ENCODE results near the gene REV3L. TPM values are rescaled to one million over a fixed set of nuclear protein-coding genes. Genes with fewer than 3 reads are reported as not detected.
"Not testable (repeated sequence)": the region's sequence is repeated elsewhere in the genome, so short reads cannot be mapped to it uniquely, and the experiment has no call there.

REV3L gene
- total RNA-seq, 1 donor, result 19.9 TPM

DNA sequence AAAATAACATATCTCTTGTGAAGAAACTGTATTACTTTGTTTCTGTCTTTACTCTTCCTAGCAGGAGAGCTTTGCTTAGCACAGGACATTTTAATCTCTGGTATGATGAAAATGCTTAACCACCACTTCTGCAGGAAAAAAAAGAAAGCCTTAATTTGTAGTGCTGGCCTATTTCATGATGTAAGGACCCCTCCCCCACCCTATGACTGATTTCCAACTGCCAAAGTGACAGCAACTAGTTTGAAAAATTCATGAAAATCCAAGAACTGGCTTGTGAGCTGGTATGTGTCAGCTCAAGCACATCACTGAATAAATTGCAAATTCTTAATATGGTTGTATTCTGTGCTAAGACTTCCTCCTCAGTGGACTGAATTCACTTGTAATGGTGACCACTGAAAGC, 125.3 kb downstream of the REV3L start:
- Histone ChIP-seq H3K4me1 (ENCODE audit: insufficient read depth, low read length) (peaks cover 11% of the 10 kb centered on the region), H3K27me3 (ENCODE audit: insufficient read depth, low read length) (no peaks in the 10 kb centered on the region), H3K4me3 (ENCODE audit: low read length) (no peak overlapping the region), H3K9me3 (ENCODE audit: low read depth, low read length) (no peaks in the 10 kb centered on the region)

DNA sequence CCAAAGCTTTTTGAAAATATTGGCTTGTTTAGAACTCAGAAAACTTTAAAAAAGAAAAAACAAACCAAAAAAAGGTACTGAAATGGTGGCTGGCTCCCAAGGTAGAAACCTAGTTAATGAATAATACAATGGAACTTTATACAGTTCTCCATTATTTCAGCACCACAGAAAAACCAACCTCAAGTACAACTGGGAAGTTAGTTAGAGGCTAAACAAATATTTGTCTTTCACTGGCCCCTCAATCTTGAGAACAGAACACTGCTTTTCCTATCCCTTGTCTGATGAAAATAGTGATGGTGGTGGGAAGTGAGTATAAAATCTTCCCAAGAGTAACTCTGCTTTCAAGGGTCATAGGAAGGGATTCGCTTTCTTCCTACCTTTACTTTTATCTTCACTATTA, 126.5 kb downstream of the REV3L start:
- no peaks in the 10 kb centered on the region for H3K9me3 ChIP-seq (ENCODE audit: low read depth, low read length)

DNA sequence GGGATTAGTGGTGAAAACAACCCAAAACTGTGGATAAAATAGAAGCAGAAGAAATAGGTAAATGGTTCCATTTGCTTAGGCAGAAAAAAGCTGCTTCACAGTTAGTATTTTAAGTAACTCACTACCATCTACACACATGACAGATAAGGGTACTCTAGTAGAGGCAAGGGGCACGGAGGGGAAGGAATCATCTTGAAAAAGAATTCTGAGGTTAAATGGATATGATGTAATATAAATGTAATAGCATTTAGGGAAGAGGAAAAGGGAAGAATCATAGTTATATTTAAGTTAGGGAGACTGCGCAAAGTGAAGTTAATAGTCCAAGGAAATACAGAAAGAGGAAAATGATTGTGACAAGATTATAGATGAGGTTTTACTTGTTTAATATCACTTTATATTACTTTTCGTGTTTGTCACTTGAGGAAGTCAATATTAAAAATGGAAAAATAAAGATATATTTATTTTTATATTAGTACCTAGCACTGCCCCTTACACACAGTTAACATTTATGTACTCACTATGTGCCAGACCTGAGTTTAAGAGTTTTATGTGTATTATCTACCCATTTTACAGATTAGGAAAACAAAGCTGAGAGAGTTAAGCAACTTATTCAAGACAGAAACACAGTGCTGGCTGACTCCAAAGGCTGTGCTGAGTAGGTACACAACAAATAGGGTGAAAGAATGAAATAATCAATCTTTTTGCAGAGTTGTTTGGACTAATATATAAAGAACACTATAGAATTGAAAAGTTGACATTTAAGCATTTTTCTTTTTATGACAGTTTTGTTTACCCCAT, 128.1 kb downstream of the REV3L start:
- Histone ChIP-seq H3K4me1 (ENCODE audit: insufficient read depth, low read length) (peaks cover 11% of the 10 kb centered on the region), H3K4me3 (ENCODE audit: low read length) (no peak overlapping the region), H3K9me3 (ENCODE audit: low read depth, low read length) (no peaks in the 10 kb centered on the region), H3K27me3 (ENCODE audit: insufficient read depth, low read length) (no peaks in the 10 kb centered on the region)

More for the DNA sequence above, 126.5 kb downstream of the REV3L start:
- H3K27me3 ChIP-seq (ENCODE audit: insufficient read depth, low read length), result no peaks in the 10 kb centered on the region
- peaks cover 11% of the 10 kb centered on the region for H3K4me1 ChIP-seq (ENCODE audit: insufficient read depth, low read length)
- no peak overlapping the region for H3K4me3 ChIP-seq (ENCODE audit: low read length)

DNA sequence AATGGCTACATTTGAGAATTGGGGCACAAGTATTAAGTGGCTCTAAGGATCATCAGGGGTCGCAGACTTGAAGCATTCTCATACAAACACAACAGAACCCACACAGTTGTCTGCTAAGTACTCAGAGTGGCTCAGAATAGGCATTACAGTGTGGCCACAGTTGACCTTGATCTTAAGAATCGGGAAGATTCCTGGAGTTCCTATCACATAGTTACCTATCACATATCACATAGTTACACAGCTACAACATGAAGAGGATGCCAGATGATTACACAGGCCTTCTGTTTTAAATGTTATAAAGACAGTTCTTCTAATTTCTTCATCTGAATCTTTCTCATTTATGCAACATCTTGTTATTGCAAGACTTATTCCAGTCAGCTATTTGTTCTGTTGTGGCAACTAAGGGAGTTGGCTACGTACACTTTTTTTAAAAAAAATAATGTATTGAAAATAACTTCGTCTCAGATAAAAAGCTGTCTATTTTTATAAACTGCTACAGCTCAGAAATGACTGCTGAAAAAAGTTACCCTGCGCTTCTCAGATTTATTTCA, 129.0 kb downstream of the REV3L start:
- H3K4me3 ChIP-seq (ENCODE audit: low read length), result no peak overlapping the region
- H3K27me3 ChIP-seq (ENCODE audit: insufficient read depth, low read length), result no peaks in the 10 kb centered on the region
- peaks cover 11% of the 10 kb centered on the region for H3K4me1 ChIP-seq (ENCODE audit: insufficient read depth, low read length)
- H3K9me3 ChIP-seq (ENCODE audit: low read depth, low read length), result no peaks in the 10 kb centered on the region

DNA sequence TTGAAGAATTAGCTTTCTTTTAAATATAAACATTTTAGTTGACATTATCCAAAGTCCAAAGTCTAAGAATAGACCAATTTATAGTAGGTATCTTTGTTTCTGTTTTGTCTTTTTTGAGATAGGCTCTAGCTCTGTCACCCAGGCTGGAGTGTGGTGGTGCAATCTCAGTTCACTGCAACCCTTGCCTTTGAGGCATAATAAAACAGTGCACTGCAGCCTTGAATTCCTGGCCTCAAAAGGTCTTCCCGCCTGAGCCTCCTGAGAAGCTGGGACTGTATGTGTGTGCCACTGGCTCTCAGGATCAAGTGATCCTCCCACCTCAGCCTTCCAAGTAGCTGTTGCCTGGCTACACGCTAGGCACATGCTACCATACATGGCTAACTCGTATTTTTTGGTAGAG, 135.4 kb downstream of the REV3L start:
- Histone ChIP-seq H3K9me3 (ENCODE audit: low read depth, low read length) (no peaks in the 10 kb centered on the region), H3K4me3 (ENCODE audit: low read length) (no peak overlapping the region), H3K4me1 (ENCODE audit: insufficient read depth, low read length) (no peaks in the 10 kb centered on the region), H3K27me3 (ENCODE audit: insufficient read depth, low read length) (no peaks in the 10 kb centered on the region)

DNA sequence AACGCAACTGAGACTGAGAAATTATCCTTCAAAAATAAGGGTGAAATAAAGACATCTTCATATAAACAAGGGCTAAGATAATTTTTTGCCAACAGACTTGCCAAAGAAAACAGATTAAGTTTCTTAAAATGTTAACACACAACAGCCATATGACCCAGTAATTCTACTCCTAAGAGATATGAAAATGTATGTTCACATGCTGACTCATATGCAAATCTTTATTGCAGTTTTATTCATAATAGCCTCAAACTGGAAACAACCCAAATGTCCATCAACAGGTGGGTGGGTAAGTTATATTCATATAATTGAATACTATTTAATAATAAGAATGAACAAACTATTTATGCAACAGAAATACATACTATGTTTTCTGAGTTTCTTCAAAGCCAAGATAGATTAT, 140.1 kb downstream of the REV3L start:
- H3K9me3 ChIP-seq (ENCODE audit: low read depth, low read length), result no peaks in the 10 kb centered on the region
- H3K27me3 ChIP-seq (ENCODE audit: insufficient read depth, low read length), result no peaks in the 10 kb centered on the region
- no peaks in the 10 kb centered on the region for H3K4me1 ChIP-seq (ENCODE audit: insufficient read depth, low read length)
- no peak overlapping the region for H3K4me3 ChIP-seq (ENCODE audit: low read length)

DNA sequence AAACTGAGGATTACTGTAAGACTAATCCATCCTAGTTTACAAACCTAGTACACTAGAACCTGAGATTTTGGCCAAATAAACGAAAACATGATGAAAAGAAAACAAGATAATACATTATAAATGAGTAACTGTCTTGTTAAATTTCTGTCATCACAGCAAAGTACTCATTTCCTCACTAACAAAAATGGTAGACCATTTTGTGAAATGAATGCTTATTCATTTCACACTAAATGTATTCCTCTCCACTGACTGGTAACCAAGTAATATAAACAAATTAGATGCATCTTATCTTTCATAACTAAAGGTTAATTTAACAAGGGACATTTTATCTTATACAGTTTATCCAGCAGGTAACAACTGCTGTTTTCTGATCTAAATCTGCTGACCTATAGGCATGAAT, 143.7 kb downstream of the REV3L start:
- Histone ChIP-seq H3K4me3 (ENCODE audit: low read length) (no peak overlapping the region), H3K4me1 (ENCODE audit: insufficient read depth, low read length) (no peaks in the 10 kb centered on the region), H3K9me3 (ENCODE audit: low read depth, low read length) (no peaks in the 10 kb centered on the region), H3K27me3 (ENCODE audit: insufficient read depth, low read length) (no peaks in the 10 kb centered on the region)

DNA sequence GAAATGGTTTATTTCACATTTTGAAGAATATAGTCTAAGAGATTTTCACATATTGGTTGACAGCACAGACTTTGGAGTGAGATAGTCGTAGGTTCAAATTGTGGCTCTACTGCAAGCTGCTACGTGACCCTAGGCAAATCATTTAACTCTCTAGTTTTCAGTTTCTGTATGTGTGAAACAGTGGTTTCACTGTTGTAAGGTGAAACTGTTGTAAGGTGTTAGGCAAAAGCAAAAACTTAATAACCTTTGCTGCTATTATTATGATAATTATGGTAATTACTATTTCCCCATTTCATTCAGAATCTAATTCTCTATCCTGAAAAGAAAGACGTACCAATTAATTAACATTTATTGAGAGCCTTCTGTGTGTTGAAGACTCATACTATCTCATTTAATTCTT, 144.2 kb downstream of the REV3L start:
- no peaks in the 10 kb centered on the region for H3K27me3 ChIP-seq (ENCODE audit: insufficient read depth, low read length)
- no peaks in the 10 kb centered on the region for H3K4me1 ChIP-seq (ENCODE audit: insufficient read depth, low read length)
- no peaks in the 10 kb centered on the region for H3K9me3 ChIP-seq (ENCODE audit: low read depth, low read length)
- H3K4me3 ChIP-seq (ENCODE audit: low read length), result no peak overlapping the region

DNA sequence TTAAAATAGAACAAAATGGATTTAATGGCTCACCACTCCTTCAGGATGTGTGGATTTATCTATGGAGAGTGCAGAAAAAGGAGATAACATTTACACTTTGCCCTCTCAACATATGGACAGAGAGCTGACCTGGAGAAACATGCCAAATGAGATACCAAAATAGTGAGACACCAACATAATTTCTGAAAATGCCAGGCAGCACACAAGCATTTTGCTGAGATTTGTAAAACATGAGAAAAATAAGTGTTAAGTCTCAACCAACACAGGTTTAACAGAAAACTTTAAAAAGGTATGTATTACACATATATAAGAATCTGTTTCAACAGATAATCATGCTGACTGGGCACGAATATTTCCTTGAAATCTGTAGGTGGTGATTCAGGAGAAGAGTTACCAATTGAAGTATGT, 145.2 kb downstream of the REV3L start:
- H3K4me1 ChIP-seq (ENCODE audit: insufficient read depth, low read length), result no peaks in the 10 kb centered on the region
- H3K27me3 ChIP-seq (ENCODE audit: insufficient read depth, low read length), result no peaks in the 10 kb centered on the region
- no peaks in the 10 kb centered on the region for H3K9me3 ChIP-seq (ENCODE audit: low read depth, low read length)
- no peak overlapping the region for H3K4me3 ChIP-seq (ENCODE audit: low read length)

DNA sequence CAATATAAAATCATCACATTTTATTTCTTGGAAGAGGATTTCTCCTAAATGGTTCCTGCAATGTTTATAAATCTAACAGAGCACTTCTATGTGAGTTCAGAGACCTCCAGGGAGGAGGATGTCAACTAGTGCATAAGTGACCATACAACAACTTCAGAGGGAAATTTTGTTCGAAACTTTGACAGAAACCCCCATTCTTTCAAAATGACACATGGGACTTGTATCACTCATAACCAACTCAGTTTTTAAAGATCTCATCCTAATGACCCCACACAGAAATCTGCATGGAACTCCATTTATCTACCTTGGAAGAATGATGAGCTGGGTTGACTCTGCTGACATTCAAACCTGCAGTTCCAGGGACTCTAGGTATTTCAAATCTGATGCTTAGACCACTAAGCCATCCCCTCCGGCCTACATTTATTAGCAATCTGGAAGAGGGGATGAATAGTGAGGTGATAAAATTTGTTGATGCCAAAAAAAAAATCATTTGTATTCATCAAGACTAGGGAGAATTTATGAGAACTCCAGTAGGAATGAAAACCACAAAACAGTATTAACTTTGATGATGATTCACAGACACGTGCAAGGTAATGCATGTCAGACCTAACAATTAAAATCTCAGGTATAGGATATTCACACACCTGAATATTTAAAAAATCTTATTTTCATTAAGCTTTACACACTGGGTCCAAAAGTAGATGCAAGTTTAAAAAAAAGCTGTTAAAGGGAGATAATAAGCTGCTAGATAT, 153.0 kb downstream of the REV3L start:
- no peaks in the 10 kb centered on the region for H3K4me1 ChIP-seq (ENCODE audit: insufficient read depth, low read length)
- no peaks in the 10 kb centered on the region for H3K27me3 ChIP-seq (ENCODE audit: insufficient read depth, low read length)
- no peaks in the 10 kb centered on the region for H3K9me3 ChIP-seq (ENCODE audit: low read depth, low read length)
- H3K4me3 ChIP-seq (ENCODE audit: low read length), result no peak overlapping the region

DNA sequence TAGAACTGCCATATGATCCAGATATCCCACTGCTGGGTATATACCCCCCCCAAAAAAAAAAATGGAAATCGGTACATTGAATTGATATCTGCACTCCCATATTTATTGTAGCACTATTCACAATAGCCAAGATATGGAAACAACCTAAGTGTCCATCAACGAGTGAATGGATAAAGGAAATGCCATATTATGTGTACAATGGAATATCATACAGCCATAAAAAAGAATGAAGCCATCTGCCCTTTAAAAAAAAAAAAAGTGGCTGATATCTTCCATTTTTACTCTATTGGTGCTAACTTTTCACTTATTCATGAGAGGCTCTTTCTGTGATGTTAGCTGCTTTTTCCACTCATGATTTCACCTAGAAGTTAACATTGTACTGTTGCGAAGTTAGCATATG, 156.5 kb downstream of the REV3L start:
- Histone ChIP-seq H3K27me3 (ENCODE audit: insufficient read depth, low read length) (no peaks in the 10 kb centered on the region), H3K4me3 (ENCODE audit: low read length) (no peak overlapping the region), H3K4me1 (ENCODE audit: insufficient read depth, low read length) (no peaks in the 10 kb centered on the region), H3K9me3 (ENCODE audit: low read depth, low read length) (no peaks in the 10 kb centered on the region)

DNA sequence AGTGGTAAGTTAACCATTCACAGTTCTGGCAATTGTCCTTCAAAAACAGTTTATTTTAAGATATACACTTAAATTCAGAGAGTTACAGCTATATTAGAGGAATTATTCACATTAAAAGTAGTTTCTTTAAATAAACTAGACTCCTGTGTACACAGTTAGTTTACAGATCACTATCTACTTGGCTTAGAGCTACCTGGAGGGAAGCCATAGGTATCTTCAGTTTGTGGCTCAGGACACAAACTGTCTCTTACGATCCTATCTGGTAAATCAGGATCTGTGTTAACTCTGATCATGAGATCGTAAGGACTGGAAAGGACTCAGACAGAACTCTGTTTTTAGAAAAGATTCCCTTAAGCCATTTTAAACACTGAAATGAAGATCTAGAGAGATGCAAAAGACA, 160.9 kb downstream of the REV3L start:
- Histone ChIP-seq H3K4me3 (ENCODE audit: low read length) (no peak overlapping the region), H3K27me3 (ENCODE audit: insufficient read depth, low read length) (no peaks in the 10 kb centered on the region), H3K9me3 (ENCODE audit: low read depth, low read length) (no peaks in the 10 kb centered on the region), H3K4me1 (ENCODE audit: insufficient read depth, low read length) (no peaks in the 10 kb centered on the region)

DNA sequence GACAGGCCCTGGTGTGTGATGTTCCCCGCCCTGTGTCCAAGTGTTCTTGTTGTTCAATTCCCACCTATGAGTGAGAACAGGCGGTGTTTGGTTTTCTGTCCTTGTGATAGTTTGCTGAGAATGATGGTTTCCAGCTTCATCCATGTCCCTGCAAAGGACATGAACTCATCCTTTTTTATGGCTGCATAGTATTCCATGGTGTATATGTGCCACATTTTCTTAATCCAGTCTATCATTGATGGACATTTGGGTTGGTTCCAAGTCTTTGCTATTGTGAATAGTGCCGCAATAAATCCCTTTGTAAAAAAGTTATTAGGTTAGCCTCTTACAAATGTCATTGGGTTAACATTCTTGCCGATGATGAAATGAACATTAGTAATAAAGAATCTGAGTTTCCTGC, 175.1 kb downstream of the REV3L start:
- H3K9me3 ChIP-seq (ENCODE audit: low read depth, low read length); H3K4me3 ChIP-seq (ENCODE audit: low read length); H3K27me3 ChIP-seq (ENCODE audit: insufficient read depth, low read length); H3K4me1 ChIP-seq (ENCODE audit: insufficient read depth, low read length): not testable (repeated sequence)

DNA sequence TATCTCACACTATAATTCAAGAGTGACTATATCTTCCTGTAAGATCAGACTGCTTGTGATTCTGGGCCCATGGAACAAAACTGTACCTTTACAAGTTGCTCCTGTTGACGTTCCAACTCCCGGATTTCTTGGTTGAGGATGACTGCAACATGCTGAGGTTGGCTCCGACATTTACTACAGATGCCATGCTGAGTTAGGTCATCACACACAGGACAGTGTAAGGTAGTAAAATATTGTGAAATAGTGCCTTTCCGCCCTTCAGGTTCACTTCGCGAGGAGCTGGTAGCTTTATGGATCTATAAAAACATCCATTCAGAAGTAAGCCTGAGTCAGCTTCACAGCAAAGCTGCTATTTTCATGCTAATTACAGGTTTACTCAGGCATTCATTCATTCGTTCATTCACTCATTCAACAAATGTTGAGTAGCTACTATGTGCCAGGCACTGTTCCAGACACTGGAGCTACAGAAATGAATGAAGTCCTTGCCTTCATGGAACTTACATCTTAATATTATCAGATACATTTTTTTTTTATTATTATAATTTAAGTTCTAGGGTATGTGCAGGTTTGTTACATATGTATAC, 175.7 kb downstream of the REV3L start:
- Histone ChIP-seq H3K9me3 (ENCODE audit: low read depth, low read length) (no peaks in the 10 kb centered on the region), H3K27me3 (ENCODE audit: insufficient read depth, low read length) (no peaks in the 10 kb centered on the region), H3K4me3 (ENCODE audit: low read length) (no peak overlapping the region), H3K4me1 (ENCODE audit: insufficient read depth, low read length) (no peaks in the 10 kb centered on the region)

DNA sequence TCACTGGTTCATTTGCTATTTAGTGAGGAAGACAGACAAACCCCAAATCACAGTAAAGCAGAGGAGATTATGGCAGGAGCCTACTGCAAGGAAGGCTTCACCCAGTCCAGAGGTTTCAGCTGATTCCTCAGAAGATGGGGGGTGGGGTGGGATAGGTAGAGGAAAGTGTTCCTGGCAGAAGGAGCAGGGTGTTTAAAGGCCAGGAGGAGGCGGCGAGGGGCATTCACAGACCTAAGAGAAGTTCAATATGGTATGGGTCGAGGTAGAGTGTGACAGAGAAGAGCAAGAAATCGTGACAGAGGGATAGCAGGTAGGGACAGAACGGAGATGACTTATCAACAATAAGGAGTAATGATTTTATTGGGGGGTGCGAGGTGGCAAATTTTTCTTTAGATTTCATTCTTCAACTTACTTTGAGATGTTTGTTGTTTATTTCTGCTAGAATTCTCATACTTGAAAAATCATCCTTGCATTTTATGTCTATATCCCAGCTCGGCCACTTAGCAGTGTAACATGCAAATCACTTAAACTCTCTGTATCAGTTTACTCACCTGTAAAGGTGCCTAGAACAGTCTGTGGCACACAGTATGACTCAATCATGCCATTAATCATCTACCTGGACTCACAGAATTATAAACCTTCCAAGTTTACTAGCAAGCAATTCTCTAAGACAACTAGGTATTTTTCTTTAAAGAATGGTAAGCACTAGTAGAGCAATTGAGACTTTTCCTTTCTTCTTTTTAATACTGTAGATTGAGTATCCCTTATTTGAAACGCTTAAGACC, 176.7 kb downstream of the REV3L start:
- no peaks in the 10 kb centered on the region for H3K4me1 ChIP-seq (ENCODE audit: insufficient read depth, low read length)
- H3K4me3 ChIP-seq (ENCODE audit: low read length), result no peak overlapping the region
- H3K9me3 ChIP-seq (ENCODE audit: low read depth, low read length), result peaks cover 4% of the 10 kb centered on the region
- no peaks in the 10 kb centered on the region for H3K27me3 ChIP-seq (ENCODE audit: insufficient read depth, low read length)

All from mononuclear cell (primary cell).